Lung (tissue), 12 donors: ENCODE data around the gene CLDND2. TPM values are rescaled to one million over a fixed set of nuclear protein-coding genes. Genes with fewer than 3 reads are reported as not detected.

Experiments used
- ATAC-seq: fragments of 200-7000 bp; cut with Tn5 transposase; one replicate; pipeline ENCODE4 v1.9.1; 2020; ENCODE audit warnings: moderate number of reproducible peaks; ENCODE audit not compliant: insufficient read depth, low FRiP score
- DNase-seq, 3 donors: peaks; one replicate each; pipeline ENCODE4 v3.0.0-alpha.2; 2013 to 2017
- H3K27ac ChIP-seq, 2 donors: one replicate each; pipeline ENCODE4 v1.5.1; 2013; ENCODE audit warnings: mild to moderate bottlenecking in 2 of 2, moderate library complexity in 2 of 2, control low read depth in 1 of 2, inconsistent platforms in 1 of 2, low read depth in 1 of 2, low read length in 1 of 2
- H3K27me3 ChIP-seq, 3 donors: one replicate each; pipeline ENCODE4 v1.5.1; 2013; ENCODE audit warnings: low read length in 2 of 3; ENCODE audit not compliant: control insufficient read depth in 3 of 3, insufficient read depth in 3 of 3
- H3K36me3 ChIP-seq, 4 donors: one replicate each; pipeline ENCODE4 v1.5.1; 2013; ENCODE audit warnings: low read length in 4 of 4, mild to moderate bottlenecking in 1 of 4, moderate library complexity in 1 of 4; ENCODE audit not compliant: control insufficient read depth in 4 of 4, insufficient read depth in 4 of 4
- H3K4me1 ChIP-seq, 5 donors: one replicate each; pipeline ENCODE4 v1.5.1; 2013; ENCODE audit warnings: low read length in 5 of 5, mild to moderate bottlenecking in 2 of 5, moderate library complexity in 1 of 5; ENCODE audit not compliant: control insufficient read depth in 5 of 5, insufficient read depth in 5 of 5
- H3K4me3 ChIP-seq: one replicate; pipeline ENCODE4 v1.5.1; 2013; ENCODE audit warnings: mild to moderate bottlenecking, control low read depth, moderate library complexity
- H3K9ac ChIP-seq, 2 donors: one replicate each; pipeline ENCODE4 v1.5.1; 2013; ENCODE audit warnings: low read length in 2 of 2, control low read depth in 1 of 2; ENCODE audit not compliant: insufficient read depth in 1 of 2
- H3K9me3 ChIP-seq, 4 donors: one replicate each; pipeline ENCODE4 v1.5.1; 2013; ENCODE audit warnings: low read length in 3 of 4, mild to moderate bottlenecking in 1 of 4, moderate library complexity in 1 of 4; ENCODE audit not compliant: control insufficient read depth in 4 of 4, insufficient read depth in 3 of 4
- CTCF ChIP-seq: IDR thresholded peaks from 2 replicates; pipeline ENCODE4 v1.5.1; 2012; ENCODE audit warnings: mild to moderate bottlenecking; ENCODE audit errors: control extremely low read depth, extremely low read depth
- WGBS, 2 donors: extraction: QIAGEN DNeasy Blood & Tissue Kit; methylation state at CpG; one replicate each; pipeline ENCODE4 v1.1.7; 2013; 5-methylcytosine and 5-hydroxymethylcytosine counted together
- polyA plus RNA-seq, 2 donors: library from polyadenylated mRNA; stranded (reverse); fragments of 200-250 nt; gene quantifications; one replicate each; pipeline ENCODE4 v1.2.1, GENCODE V29; 2013
- total RNA-seq, 2 donors: library from RNA; depleted of rRNA in 1 of 2; stranded (reverse); fragments of >200 nt in 1 of 2; gene quantifications; one replicate each; pipeline ENCODE4 v1.2.1, GENCODE V29; 2014 to 2021
- donor health status: control.
- donor health status: control.
- donor health status: Bipolar disorder and iron deficiency.
- donor health status: healthy.
- donor health status: DM: yes; HTN: yes; CAD: no.

CLDND2 gene
- total and polyA plus RNA-seq, 4 donors = 0.45 to 0.92 (median 0.66) TPM; not detected in 1

GRCh38 chr19:51396175-51396574 is 27.4 kb upstream of the CLDND2 start:
- Histone ChIP-seq H3K27ac (no peak overlapping the region), H3K36me3 (no peaks in the 10 kb centered on the region), H3K27me3 (no peaks in the 10 kb centered on the region), H3K9ac (no peak overlapping the region), H3K4me3 (no peak overlapping the region), H3K9me3 (no peaks in the 10 kb centered on the region), H3K4me1 (peaks cover 0 to 10% (median 4%) of the 10 kb centered on the region in 5 donors)
- no peak for ATAC-seq
- no peak for TF ChIP-seq CTCF
- 94 to 95% methylated on average over 2 of the region's 2 CpGs for WGBS, 2 donors
- no peak for DNase-seq

DNA sequence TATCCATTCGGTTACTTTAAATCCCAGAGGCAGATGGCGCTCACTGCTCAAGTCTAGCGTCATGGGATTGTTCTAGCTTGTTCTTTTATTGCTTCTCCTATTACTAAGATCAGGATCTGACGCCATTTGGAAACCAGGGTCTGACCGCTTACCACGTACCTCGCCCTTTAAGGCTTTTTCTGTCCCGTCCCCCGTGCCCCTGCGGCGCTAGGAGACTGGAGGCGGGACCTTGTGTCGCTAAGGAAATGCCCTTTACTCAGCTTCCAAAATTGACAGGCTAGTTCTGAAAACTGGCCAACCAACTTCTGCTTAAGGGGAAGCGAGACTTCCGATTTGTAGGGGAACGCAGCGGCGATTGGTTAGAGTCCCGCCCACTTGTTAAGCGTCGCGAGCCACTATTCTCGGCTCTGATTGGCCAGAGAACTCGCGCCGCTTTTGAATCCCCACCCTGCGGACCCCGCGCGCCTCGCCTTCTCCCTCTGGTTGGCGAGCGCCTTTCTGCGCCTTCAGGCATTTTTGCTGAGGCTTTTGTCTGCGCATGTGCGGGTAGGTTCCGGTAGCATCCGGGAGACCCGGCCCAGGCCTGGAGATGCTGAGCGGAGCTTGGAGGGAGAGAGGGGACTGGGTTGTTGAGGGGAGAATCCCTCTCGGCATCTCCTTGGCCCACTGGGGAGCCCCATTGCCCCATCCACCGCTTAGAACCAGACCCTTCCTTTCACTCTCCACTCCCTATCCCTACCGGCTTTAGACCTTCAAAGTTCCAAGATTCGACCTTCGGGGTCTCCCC is 25.4 kb upstream of the CLDND2 start:
- Histone ChIP-seq H3K27me3 (no peaks in the 10 kb centered on the region), H3K4me3 (peak overlapping the region; percentile 2), H3K27ac (peak overlapping the region; percentile 30 to 68), H3K4me1 (peaks cover 0 to 10% (median 4%) of the 10 kb centered on the region in 5 donors), H3K9ac (peak overlapping the region in 1 of 2 donors; percentile 95), H3K9me3 (no peaks in the 10 kb centered on the region), H3K36me3 (no peaks in the 10 kb centered on the region)
- WGBS, 2 donors = 2 to 3% methylated on average over 45 of the region's 45 CpGs
- ATAC-seq = peak; percentile 95
- peak; percentile 96 to 100 (median 99) for DNase-seq
- TF ChIP-seq CTCF = no peak

DNA sequence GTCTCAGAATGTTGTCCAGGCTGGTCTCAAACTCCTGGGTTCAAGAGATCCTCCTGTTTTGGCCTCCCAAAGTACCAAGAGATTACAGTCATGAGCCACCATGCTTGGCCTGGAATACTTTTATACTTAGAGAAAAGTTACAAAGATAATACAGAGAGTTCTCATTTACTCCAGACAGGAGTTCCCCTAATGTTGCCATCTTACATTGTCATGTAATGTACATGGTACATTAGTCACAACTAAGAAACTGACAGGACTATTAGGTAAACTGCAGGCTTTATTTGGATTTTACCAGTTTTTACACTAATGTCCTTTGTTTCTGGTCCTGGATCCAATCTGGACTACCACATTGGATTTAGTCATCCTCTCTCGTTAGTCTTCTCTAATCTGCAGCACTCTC is 23.9 kb upstream of the CLDND2 start:
- 92 to 95% methylated on average over 1 of the region's 1 CpG for WGBS, 2 donors
- H3K9ac ChIP-seq = no peak overlapping the region

More for the DNA sequence above, 23.9 kb upstream of the CLDND2 start:
- no peaks in the 10 kb centered on the region for H3K9me3 ChIP-seq
- no peak for TF ChIP-seq CTCF
- H3K27me3 ChIP-seq = no peaks in the 10 kb centered on the region
- H3K27ac ChIP-seq = no peak overlapping the region
- H3K4me1 ChIP-seq = peaks cover 0 to 10% (median 4%) of the 10 kb centered on the region in 5 donors
- no peaks in the 10 kb centered on the region for H3K36me3 ChIP-seq
- no peak for ATAC-seq
- H3K4me3 ChIP-seq = no peak overlapping the region
- no peak for DNase-seq
